SW480 (cell line): ENCODE results near the gene CUL4A.
"Not testable (repeated sequence)": the region's sequence is repeated elsewhere in the genome, so short reads cannot be mapped to it uniquely, and the experiment has no call there.

ENCODE experiments used
- DNase-seq: peaks from one replicate; pipeline ENCODE4 v3.0.0-alpha.2; 2016; ENCODE audit warnings: low spot score

CUL4A gene

GRCh38 chr13:113292021-113292862 lies 82.8 kb downstream of the CUL4A start:
- peak; percentile 69 for DNase-seq

GRCh38 chr13:113293686-113294085 lies 84.3 kb downstream of the CUL4A start:
- DNase-seq, result no peak

GRCh38 chr13:113295776-113296175 lies 86.4 kb downstream of the CUL4A start:
- DNase-seq, result no peak

- DNase-seq, result peak; percentile 92
These were observed 87.5 kb downstream of the CUL4A start, which contains the start of gene LAMP1 for GRCh38 chr13:113296823-113297369. Gene LAMP1, plus strand, starts transcription at chr13:113297239. Its CDS starts 196 bp downstream, at chr13:113297435.

- DNase-seq, result no peak
These were observed 88.1 kb downstream of the CUL4A start for GRCh38 chr13:113297370-113298042.

- DNase-seq, result no peak
These were observed 88.9 kb downstream of the CUL4A start for GRCh38 chr13:113298043-113298945.

- no peak for DNase-seq
These were observed 90.5 kb downstream of the CUL4A start for GRCh38 chr13:113299951-113300350.

GRCh38 chr13:113302986-113303385 lies 93.6 kb downstream of the CUL4A start:
- no peak for DNase-seq

- no peak for DNase-seq
These were observed 94.7 kb downstream of the CUL4A start for GRCh38 chr13:113304121-113304520.

GRCh38 chr13:113305208-113305607 lies 95.8 kb downstream of the CUL4A start:
- no peak for DNase-seq

- no peak for DNase-seq
These were observed 98.1 kb downstream of the CUL4A start for GRCh38 chr13:113307491-113307890.

- no peak for DNase-seq
These were observed 100.1 kb downstream of the CUL4A start for GRCh38 chr13:113309473-113309872.

- DNase-seq, result not testable (repeated sequence)
These were observed 104.7 kb downstream of the CUL4A start for GRCh38 chr13:113314112-113314511.

- not testable (repeated sequence) for DNase-seq
These were observed 105.6 kb downstream of the CUL4A start for GRCh38 chr13:113314895-113315470.

- DNase-seq, result no peak
These were observed 106.6 kb downstream of the CUL4A start for GRCh38 chr13:113315992-113316391.
